Measurements from ENCODE around the gene KDSR.

Gene KDSR

GRCh38 chr18:63317556-63317946 is 49.5 kb downstream of the KDSR start:
- Histone ChIP-seq H3K9ac (ENCODE audit: low read length) (peak overlapping the region; percentile 60), H3K27ac (ENCODE audit: low read depth, low read length) (peak overlapping the region; percentile 63), H3K4me3 (ENCODE audit: low read length) (peak overlapping the region; percentile 91), H3K4me1 (ENCODE audit: control insufficient read depth, insufficient read depth, low read length) (peaks cover 11% of the 10 kb centered on the region), H3K36me3 (ENCODE audit: control insufficient read depth, insufficient read depth, low read length) (no peaks in the 10 kb centered on the region), H3K27me3 (ENCODE audit: control insufficient read depth, insufficient read depth, low read length) (no peaks in the 10 kb centered on the region)

DNA sequence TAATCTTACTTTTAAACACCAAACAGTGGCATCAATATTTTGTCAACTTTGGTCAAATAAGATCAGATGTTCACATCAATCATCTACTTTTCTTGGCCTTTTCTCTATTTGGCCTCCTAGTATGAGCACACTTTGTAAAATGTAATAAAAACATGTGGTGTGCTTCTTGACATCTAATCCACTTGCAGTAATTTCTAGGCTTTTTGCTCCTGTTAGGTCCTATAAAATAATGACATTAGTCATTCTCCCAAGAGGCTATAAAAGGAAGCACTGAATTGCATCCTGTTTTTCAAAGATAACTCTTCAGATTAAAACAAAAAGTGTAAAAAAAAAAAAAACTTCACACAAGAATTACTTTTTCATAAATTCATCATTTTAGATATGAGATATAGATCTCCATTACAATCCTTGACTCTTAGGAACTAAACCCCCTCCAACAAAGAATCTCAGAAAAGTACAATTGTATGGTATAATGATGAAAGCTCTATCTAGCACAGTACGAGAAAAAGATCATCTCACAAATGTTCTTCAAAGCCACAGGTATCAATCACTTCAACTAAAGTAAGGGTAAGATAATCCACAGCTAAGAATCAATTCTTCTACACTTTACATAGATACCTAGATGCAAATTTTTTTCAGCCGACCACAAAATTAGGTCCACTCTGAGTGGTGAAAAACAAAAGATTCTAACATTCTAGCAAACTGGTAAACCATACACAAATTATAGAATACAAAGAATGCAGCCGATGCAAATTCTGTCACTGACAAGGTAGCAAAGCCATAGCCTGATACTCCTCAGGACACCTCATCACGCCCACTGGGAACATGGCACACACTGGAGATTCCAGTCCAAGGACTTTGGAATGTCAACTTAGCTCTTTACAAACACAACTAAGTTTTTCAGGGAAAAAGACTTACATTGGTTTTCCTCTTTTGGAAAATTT is 50.1 kb downstream of the KDSR start:
- Histone ChIP-seq H3K27ac (ENCODE audit: low read depth, low read length) (peak overlapping the region; percentile 63), H3K4me3 (ENCODE audit: low read length) (peak overlapping the region; percentile 91), H3K9ac (ENCODE audit: low read length) (no peak overlapping the region)

DNA sequence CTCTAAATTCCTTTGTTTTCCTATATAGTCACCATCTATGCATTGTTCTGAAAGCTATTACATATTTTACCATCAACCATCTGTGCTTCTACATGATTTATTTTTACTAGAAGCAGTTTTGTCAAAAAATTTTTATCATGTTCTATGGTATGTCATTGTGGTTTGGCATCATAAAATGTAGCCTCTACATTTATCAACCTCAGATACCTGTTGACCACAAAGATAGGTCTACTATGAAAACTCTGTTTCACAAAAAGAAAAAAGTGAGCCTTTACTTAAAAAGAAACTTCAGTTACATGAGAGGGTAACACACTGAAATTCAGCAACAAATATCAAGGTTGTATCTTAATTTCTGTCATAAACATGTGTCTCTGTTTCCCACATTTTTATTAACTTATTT is 51.1 kb downstream of the KDSR start:
- H3K9ac ChIP-seq (ENCODE audit: low read length), result no peak overlapping the region
- H3K36me3 ChIP-seq (ENCODE audit: control insufficient read depth, insufficient read depth, low read length), result no peaks in the 10 kb centered on the region
- H3K4me3 ChIP-seq (ENCODE audit: low read length), result no peak overlapping the region
- H3K27ac ChIP-seq (ENCODE audit: low read depth, low read length), result no peak overlapping the region
- H3K27me3 ChIP-seq (ENCODE audit: control insufficient read depth, insufficient read depth, low read length), result no peaks in the 10 kb centered on the region
- peaks cover 8% of the 10 kb centered on the region for H3K4me1 ChIP-seq (ENCODE audit: control insufficient read depth, insufficient read depth, low read length)

More for the DNA sequence above, 50.1 kb downstream of the KDSR start:
- Histone ChIP-seq H3K36me3 (ENCODE audit: control insufficient read depth, insufficient read depth, low read length) (no peaks in the 10 kb centered on the region), H3K27me3 (ENCODE audit: control insufficient read depth, insufficient read depth, low read length) (no peaks in the 10 kb centered on the region), H3K4me1 (ENCODE audit: control insufficient read depth, insufficient read depth, low read length) (peaks cover 8% of the 10 kb centered on the region)

DNA sequence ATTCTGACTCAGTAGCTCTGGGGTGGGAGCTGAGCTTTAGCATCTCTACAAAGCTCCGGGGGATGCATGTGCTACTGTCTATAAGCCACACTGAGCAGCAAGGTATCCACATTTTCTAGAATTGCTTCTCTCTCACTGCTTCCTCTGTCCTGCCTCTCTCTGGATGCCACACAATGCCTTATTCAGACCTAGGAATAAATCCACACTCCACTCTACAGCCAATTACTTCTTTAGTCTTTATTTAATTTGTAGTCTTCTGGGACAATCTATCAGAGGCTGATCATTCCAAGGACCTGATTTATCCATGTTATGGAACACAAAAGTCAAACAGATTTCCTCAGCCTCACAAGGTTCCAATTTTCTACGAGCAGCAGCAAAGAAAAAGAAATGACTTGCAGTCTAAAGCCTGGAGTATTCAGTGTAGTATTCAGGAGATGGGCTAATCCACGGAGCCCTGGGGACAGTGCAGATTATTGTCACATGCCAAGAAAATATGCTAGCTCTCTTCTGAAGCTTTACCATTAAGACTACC is 51.8 kb downstream of the KDSR start:
- H3K4me3 ChIP-seq (ENCODE audit: low read length), result no peak overlapping the region
- peaks cover 5% of the 10 kb centered on the region for H3K4me1 ChIP-seq (ENCODE audit: control insufficient read depth, insufficient read depth, low read length)
- no peak overlapping the region for H3K27ac ChIP-seq (ENCODE audit: low read depth, low read length)
- H3K36me3 ChIP-seq (ENCODE audit: control insufficient read depth, insufficient read depth, low read length), result no peaks in the 10 kb centered on the region
- no peak overlapping the region for H3K9ac ChIP-seq (ENCODE audit: low read length)
- no peaks in the 10 kb centered on the region for H3K27me3 ChIP-seq (ENCODE audit: control insufficient read depth, insufficient read depth, low read length)

GRCh38 chr18:63314062-63314790 is 52.8 kb downstream of the KDSR start:
- H3K27ac ChIP-seq (ENCODE audit: low read depth, low read length), result no peak overlapping the region
- no peak overlapping the region for H3K4me3 ChIP-seq (ENCODE audit: low read length)
- no peaks in the 10 kb centered on the region for H3K27me3 ChIP-seq (ENCODE audit: control insufficient read depth, insufficient read depth, low read length)
- H3K36me3 ChIP-seq (ENCODE audit: control insufficient read depth, insufficient read depth, low read length), result no peaks in the 10 kb centered on the region
- no peak overlapping the region for H3K9ac ChIP-seq (ENCODE audit: low read length)
- H3K4me1 ChIP-seq (ENCODE audit: control insufficient read depth, insufficient read depth, low read length), result peaks cover 5% of the 10 kb centered on the region

DNA sequence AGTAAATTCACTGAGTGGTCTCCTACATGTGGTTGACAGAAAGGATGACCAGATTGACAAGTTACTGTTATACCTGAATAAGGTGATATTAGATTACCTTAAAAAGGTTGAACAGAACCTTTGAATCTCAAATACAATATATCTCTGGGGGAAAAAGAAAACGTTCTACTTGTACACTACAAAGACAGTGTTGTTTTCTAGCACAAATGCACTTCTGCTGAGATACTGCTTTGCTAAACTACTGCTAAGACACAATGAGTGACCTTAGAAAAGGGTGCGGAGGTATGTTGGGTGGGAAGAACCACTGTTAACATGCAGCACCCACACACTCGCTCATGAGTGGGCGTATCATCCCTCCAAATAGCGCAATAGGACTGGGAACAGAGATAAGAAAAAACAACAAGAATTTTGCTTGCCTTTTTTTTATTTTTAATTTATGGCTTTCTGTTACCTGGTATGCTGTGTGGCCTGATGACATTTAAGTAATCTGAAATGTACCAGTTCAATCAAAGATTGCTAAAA is 53.5 kb downstream of the KDSR start:
- Histone ChIP-seq H3K27me3 (ENCODE audit: control insufficient read depth, insufficient read depth, low read length) (no peaks in the 10 kb centered on the region), H3K4me3 (ENCODE audit: low read length) (no peak overlapping the region), H3K9ac (ENCODE audit: low read length) (no peak overlapping the region), H3K4me1 (ENCODE audit: control insufficient read depth, insufficient read depth, low read length) (peaks cover 5% of the 10 kb centered on the region), H3K27ac (ENCODE audit: low read depth, low read length) (no peak overlapping the region), H3K36me3 (ENCODE audit: control insufficient read depth, insufficient read depth, low read length) (no peaks in the 10 kb centered on the region)

GRCh38 chr18:63312737-63313395 is 54.1 kb downstream of the KDSR start:
- Histone ChIP-seq H3K27ac (ENCODE audit: low read depth, low read length) (no peak overlapping the region), H3K27me3 (ENCODE audit: control insufficient read depth, insufficient read depth, low read length) (no peaks in the 10 kb centered on the region), H3K36me3 (ENCODE audit: control insufficient read depth, insufficient read depth, low read length) (no peaks in the 10 kb centered on the region), H3K9ac (ENCODE audit: low read length) (no peak overlapping the region), H3K4me3 (ENCODE audit: low read length) (no peak overlapping the region), H3K4me1 (ENCODE audit: control insufficient read depth, insufficient read depth, low read length) (peaks cover 4% of the 10 kb centered on the region)

DNA sequence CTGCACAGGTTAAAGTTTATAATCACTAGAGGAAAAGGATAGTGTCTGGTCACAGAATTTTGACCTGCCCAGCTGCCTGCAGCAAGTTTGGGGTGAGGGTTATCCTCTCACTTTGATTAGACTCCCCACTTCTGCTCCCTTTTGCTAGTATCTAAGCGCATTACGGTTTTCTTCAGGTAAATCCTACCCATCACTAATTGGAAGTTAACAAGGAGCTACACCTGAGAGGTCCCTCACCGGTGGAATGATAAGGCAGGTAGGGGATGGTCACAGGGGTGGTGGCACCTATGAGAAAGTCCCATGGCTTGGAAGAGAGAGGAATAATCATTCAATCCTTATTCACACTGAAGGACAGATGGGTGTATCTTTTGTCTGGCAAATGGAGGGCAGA is 55.0 kb downstream of the KDSR start:
- Histone ChIP-seq H3K4me1 (ENCODE audit: control insufficient read depth, insufficient read depth, low read length) (no peaks in the 10 kb centered on the region), H3K9ac (ENCODE audit: low read length) (no peak overlapping the region), H3K36me3 (ENCODE audit: control insufficient read depth, insufficient read depth, low read length) (no peaks in the 10 kb centered on the region), H3K27ac (ENCODE audit: low read depth, low read length) (no peak overlapping the region), H3K4me3 (ENCODE audit: low read length) (no peak overlapping the region), H3K27me3 (ENCODE audit: control insufficient read depth, insufficient read depth, low read length) (no peaks in the 10 kb centered on the region)

GRCh38 chr18:63311118-63312018 is 55.6 kb downstream of the KDSR start:
- H3K4me1 ChIP-seq (ENCODE audit: control insufficient read depth, insufficient read depth, low read length), result no peaks in the 10 kb centered on the region
- no peaks in the 10 kb centered on the region for H3K27me3 ChIP-seq (ENCODE audit: control insufficient read depth, insufficient read depth, low read length)
- H3K36me3 ChIP-seq (ENCODE audit: control insufficient read depth, insufficient read depth, low read length), result no peaks in the 10 kb centered on the region
- H3K27ac ChIP-seq (ENCODE audit: low read depth, low read length), result no peak overlapping the region
- H3K9ac ChIP-seq (ENCODE audit: low read length), result no peak overlapping the region
- H3K4me3 ChIP-seq (ENCODE audit: low read length), result no peak overlapping the region

GRCh38 chr18:63309422-63309821 is 57.6 kb downstream of the KDSR start:
- Histone ChIP-seq H3K4me1 (ENCODE audit: control insufficient read depth, insufficient read depth, low read length) (no peaks in the 10 kb centered on the region), H3K27ac (ENCODE audit: low read depth, low read length) (no peak overlapping the region), H3K9ac (ENCODE audit: low read length) (no peak overlapping the region), H3K36me3 (ENCODE audit: control insufficient read depth, insufficient read depth, low read length) (no peaks in the 10 kb centered on the region), H3K4me3 (ENCODE audit: low read length) (no peak overlapping the region), H3K27me3 (ENCODE audit: control insufficient read depth, insufficient read depth, low read length) (no peaks in the 10 kb centered on the region)

DNA sequence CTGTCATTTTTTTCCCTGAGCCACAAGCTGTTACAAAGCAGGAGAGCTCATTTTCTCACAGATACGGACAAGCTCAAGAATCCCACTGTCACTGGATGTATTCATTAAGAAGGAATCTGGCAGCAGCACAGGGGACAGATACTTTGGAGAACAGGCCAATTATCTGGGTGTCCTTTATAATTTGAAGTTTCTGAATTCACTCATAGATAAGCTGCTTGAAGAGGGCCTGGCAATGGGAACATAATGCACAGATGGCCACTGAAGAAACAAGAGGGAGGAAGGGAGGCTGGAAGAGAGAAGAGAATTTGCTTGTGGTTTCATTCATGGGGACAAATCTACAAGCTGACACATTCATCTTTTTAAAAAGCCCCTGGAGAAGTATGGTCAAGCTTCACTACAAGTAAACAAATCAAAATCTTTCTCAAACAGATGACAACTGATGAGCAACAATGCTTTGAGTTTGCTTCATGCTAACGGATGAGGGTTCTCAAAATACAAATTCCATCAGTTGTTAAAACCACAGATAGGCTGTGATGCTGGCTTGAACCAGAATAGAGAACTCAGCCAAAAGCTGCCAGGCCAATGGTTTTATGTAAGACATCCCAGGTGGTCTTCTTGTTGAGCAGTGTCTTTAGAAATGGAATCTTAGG is 59.3 kb downstream of the KDSR start:
- H3K4me3 ChIP-seq (ENCODE audit: low read length), result no peak overlapping the region
- no peaks in the 10 kb centered on the region for H3K27me3 ChIP-seq (ENCODE audit: control insufficient read depth, insufficient read depth, low read length)
- H3K36me3 ChIP-seq (ENCODE audit: control insufficient read depth, insufficient read depth, low read length), result no peaks in the 10 kb centered on the region
- H3K9ac ChIP-seq (ENCODE audit: low read length), result no peak overlapping the region
- no peaks in the 10 kb centered on the region for H3K4me1 ChIP-seq (ENCODE audit: control insufficient read depth, insufficient read depth, low read length)
- H3K27ac ChIP-seq (ENCODE audit: low read depth, low read length), result peak overlapping the region; percentile 6

Measured in rectal smooth muscle tissue (tissue), 1 donor.